Neural cell (in vitro differentiated cells): ENCODE results near the gene KRT82. TPM values are rescaled to one million over a fixed set of nuclear protein-coding genes. Genes with fewer than 3 reads are reported as not detected.

ENCODE experiments used
- H2AFZ ChIP-seq: fragments of 200-600, 300-800 bp; sonication (generic), shearing (Covaris generic); 2 replicates; pipeline ENCODE4 v1.6.0; 2014; ENCODE audit warnings: low read depth, mild to moderate bottlenecking, antibody characterized with exemption, low read length, moderate library complexity
- H3F3A ChIP-seq: fragments of 200-600 bp; shearing (Covaris generic); 2 replicates; pipeline ENCODE4 v1.6.1; 2016; ENCODE audit warnings: mild to moderate bottlenecking, moderate library complexity, mixed read lengths, antibody characterized with exemption, low read length; ENCODE audit not compliant: insufficient read depth, poor library complexity, severe bottlenecking
- H3K27ac ChIP-seq: fragments of 200-600, 300-800 bp; sonication (generic), shearing (Covaris generic); 2 replicates; pipeline ENCODE4 v1.5.1; 2014; ENCODE audit warnings: mild to moderate bottlenecking, low read length, moderate library complexity
- H3K27me3 ChIP-seq: fragments of 300-800, 200-600 bp; sonication (generic), shearing (Covaris generic); 2 replicates; pipeline ENCODE4 v1.6.0; 2014; ENCODE audit warnings: mild to moderate bottlenecking, low read depth, low read length, moderate library complexity; ENCODE audit not compliant: insufficient read depth
- H3K36me3 ChIP-seq: fragments of 300-800, 200-600 bp; sonication (generic), shearing (Covaris generic); 2 replicates; pipeline ENCODE4 v1.5.1; 2014; ENCODE audit warnings: mild to moderate bottlenecking, antibody characterized with exemption, low read length, moderate library complexity; ENCODE audit not compliant: insufficient read depth
- H3K4me2 ChIP-seq: fragments of 300-800, 200-600 bp; sonication (generic), shearing (Covaris generic); 2 replicates; pipeline ENCODE4 v1.6.0; 2014; ENCODE audit warnings: mild to moderate bottlenecking, low read length
- H3K4me3 ChIP-seq: fragments of 300-800, 200-600 bp; sonication (generic), shearing (Covaris generic); 2 replicates; pipeline ENCODE4 v1.5.1; 2014; ENCODE audit warnings: mild to moderate bottlenecking, low read length, moderate library complexity
- H3K79me2 ChIP-seq: fragments of 200-600 bp; shearing (Covaris generic); replicated peaks from 2 replicates; pipeline ENCODE4 v1.6.0; 2014; ENCODE audit warnings: mild to moderate bottlenecking, low read length, moderate library complexity; ENCODE audit not compliant: insufficient read depth
- H3K9ac ChIP-seq: fragments of 300-800, 200-600 bp; sonication (generic), shearing (Covaris generic); 2 replicates; pipeline ENCODE4 v1.6.1; 2016; ENCODE audit warnings: mild to moderate bottlenecking, low read length, mixed read lengths
- H3K9me2 ChIP-seq: fragments of 200-600 bp; shearing (Covaris generic); 2 replicates; pipeline ENCODE4 v1.6.1; 2016; ENCODE audit warnings: mild to moderate bottlenecking, low read length, mixed read lengths; ENCODE audit not compliant: insufficient read depth
- H3K9me3 ChIP-seq: fragments of 200-600, 300-800 bp; sonication (generic), shearing (Covaris generic); 2 replicates; pipeline ENCODE4 v1.6.1; 2016; ENCODE audit warnings: mild to moderate bottlenecking, mixed run types, low read length, moderate library complexity, mixed read lengths
- H4K20me1 ChIP-seq: fragments of 200-600 bp; shearing (Covaris generic); 2 replicates; pipeline ENCODE4 v1.6.1; 2016; ENCODE audit warnings: mild to moderate bottlenecking, mixed run types; ENCODE audit not compliant: insufficient read depth
- EP300 ChIP-seq: fragments of 450-650 bp; conservative IDR thresholded peaks from 2 replicates; pipeline ENCODE4 v1.6.1; 2014; ENCODE audit warnings: antibody characterized with exemption, mild to moderate bottlenecking, moderate library complexity; ENCODE audit not compliant: poor library complexity, severe bottlenecking
- EZH2 ChIP-seq: fragments of 200-600, 300-800 bp; shearing (Covaris generic), sonication (generic); IDR thresholded peaks from 2 replicates; pipeline ENCODE4 v1.6.1; 2014; ENCODE audit warnings: antibody characterized with exemption, low read length, borderline replicate concordance, mild to moderate bottlenecking; ENCODE audit not compliant: insufficient read depth, poor library complexity, severe bottlenecking
- MXI1 ChIP-seq: fragments of 450-650 bp; conservative IDR thresholded peaks from 2 replicates; pipeline ENCODE4 v1.6.1; 2014; ENCODE audit warnings: antibody characterized with exemption, mild to moderate bottlenecking; ENCODE audit not compliant: poor library complexity, severe bottlenecking
- POLR2AphosphoS5 ChIP-seq: IDR thresholded peaks from 2 replicates; pipeline ENCODE4 v1.6.1; 2012
- RAD21 ChIP-seq: fragments of 450-650 bp; conservative IDR thresholded peaks from 2 replicates; pipeline ENCODE4 v1.6.1; 2014; ENCODE audit warnings: antibody characterized with exemption, mild to moderate bottlenecking, moderate library complexity
- SMC3 ChIP-seq: fragments of 450-650 bp; conservative IDR thresholded peaks from 2 replicates; pipeline ENCODE4 v1.6.1; 2014; ENCODE audit warnings: antibody characterized with exemption, mild to moderate bottlenecking, moderate library complexity; ENCODE audit not compliant: poor library complexity
- TAF1 ChIP-seq: IDR thresholded peaks from 2 replicates; pipeline ENCODE4 v1.6.1; 2012; ENCODE audit warnings: low read depth
- polyA plus RNA-seq: library from polyadenylated mRNA; depleted of rRNA; stranded (reverse); fragments of >200 nt; gene quantifications from 2 replicates; pipeline ENCODE4 v1.2.3, GENCODE V29; 2014
- TF ChIP-seq, protein P1 (sequence below): fragments of 450-650 bp; IDR thresholded peaks from 2 replicates; pipeline ENCODE4 v1.5.1; 2014; ENCODE audit warnings: antibody characterized with exemption, mild to moderate bottlenecking, moderate library complexity; ENCODE audit not compliant: poor library complexity, severe bottlenecking
- TF ChIP-seq, protein P2 (sequence below): IDR thresholded peaks from 2 replicates; pipeline ENCODE4 v1.6.1; 2012; ENCODE audit warnings: borderline replicate concordance

Gene KRT82
- polyA plus RNA-seq, 1 donor from 2014 or later: not detected

DNA sequence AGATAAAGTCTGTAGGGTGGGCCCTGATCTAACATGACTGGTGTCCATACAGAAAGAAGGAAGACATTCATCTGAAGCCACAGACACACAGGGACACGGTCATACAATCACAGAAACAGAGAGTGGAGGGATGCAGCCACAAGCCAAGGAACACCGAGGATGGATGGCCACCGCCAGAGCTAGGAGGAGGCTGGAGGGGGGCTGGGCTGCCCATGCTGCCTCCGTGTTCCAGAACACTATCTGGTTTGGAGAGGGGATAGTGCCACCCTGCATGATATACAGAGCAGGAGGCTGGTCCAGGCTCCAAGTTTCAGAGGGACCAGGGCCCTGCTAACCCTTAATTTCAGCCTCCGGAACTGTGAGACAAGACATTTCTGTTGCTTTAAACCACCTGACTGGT lies 19.3 kb upstream of the KRT82 start:
- no peaks in the 10 kb centered on the region for H3F3A ChIP-seq
- no peak overlapping the region for H3K4me2 ChIP-seq
- no peaks in the 10 kb centered on the region for H3K79me2 ChIP-seq
- TF ChIP-seq TAF1 (no peak), SMC3 (no peak), MXI1 (no peak), RAD21 (no peak), EZH2 (no peak), POLR2AphosphoS5 (no peak), EP300 (no peak)
- TF ChIP-seq, protein P1, sequence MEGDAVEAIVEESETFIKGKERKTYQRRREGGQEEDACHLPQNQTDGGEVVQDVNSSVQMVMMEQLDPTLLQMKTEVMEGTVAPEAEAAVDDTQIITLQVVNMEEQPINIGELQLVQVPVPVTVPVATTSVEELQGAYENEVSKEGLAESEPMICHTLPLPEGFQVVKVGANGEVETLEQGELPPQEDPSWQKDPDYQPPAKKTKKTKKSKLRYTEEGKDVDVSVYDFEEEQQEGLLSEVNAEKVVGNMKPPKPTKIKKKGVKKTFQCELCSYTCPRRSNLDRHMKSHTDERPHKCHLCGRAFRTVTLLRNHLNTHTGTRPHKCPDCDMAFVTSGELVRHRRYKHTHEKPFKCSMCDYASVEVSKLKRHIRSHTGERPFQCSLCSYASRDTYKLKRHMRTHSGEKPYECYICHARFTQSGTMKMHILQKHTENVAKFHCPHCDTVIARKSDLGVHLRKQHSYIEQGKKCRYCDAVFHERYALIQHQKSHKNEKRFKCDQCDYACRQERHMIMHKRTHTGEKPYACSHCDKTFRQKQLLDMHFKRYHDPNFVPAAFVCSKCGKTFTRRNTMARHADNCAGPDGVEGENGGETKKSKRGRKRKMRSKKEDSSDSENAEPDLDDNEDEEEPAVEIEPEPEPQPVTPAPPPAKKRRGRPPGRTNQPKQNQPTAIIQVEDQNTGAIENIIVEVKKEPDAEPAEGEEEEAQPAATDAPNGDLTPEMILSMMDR: no peak
- TF ChIP-seq, protein P2, sequence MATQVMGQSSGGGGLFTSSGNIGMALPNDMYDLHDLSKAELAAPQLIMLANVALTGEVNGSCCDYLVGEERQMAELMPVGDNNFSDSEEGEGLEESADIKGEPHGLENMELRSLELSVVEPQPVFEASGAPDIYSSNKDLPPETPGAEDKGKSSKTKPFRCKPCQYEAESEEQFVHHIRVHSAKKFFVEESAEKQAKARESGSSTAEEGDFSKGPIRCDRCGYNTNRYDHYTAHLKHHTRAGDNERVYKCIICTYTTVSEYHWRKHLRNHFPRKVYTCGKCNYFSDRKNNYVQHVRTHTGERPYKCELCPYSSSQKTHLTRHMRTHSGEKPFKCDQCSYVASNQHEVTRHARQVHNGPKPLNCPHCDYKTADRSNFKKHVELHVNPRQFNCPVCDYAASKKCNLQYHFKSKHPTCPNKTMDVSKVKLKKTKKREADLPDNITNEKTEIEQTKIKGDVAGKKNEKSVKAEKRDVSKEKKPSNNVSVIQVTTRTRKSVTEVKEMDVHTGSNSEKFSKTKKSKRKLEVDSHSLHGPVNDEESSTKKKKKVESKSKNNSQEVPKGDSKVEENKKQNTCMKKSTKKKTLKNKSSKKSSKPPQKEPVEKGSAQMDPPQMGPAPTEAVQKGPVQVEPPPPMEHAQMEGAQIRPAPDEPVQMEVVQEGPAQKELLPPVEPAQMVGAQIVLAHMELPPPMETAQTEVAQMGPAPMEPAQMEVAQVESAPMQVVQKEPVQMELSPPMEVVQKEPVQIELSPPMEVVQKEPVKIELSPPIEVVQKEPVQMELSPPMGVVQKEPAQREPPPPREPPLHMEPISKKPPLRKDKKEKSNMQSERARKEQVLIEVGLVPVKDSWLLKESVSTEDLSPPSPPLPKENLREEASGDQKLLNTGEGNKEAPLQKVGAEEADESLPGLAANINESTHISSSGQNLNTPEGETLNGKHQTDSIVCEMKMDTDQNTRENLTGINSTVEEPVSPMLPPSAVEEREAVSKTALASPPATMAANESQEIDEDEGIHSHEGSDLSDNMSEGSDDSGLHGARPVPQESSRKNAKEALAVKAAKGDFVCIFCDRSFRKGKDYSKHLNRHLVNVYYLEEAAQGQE: no peak
- no peaks in the 10 kb centered on the region for H3K36me3 ChIP-seq
- no peaks in the 10 kb centered on the region for H3K27me3 ChIP-seq
- no peak overlapping the region for H3K27ac ChIP-seq
- no peaks in the 10 kb centered on the region for H3K9me2 ChIP-seq
- no peaks in the 10 kb centered on the region for H4K20me1 ChIP-seq
- no peak overlapping the region for H3K9ac ChIP-seq
- no peaks in the 10 kb centered on the region for H3K9me3 ChIP-seq
- H2AFZ ChIP-seq: no peak overlapping the region
- H3K4me3 ChIP-seq: no peak overlapping the region

DNA sequence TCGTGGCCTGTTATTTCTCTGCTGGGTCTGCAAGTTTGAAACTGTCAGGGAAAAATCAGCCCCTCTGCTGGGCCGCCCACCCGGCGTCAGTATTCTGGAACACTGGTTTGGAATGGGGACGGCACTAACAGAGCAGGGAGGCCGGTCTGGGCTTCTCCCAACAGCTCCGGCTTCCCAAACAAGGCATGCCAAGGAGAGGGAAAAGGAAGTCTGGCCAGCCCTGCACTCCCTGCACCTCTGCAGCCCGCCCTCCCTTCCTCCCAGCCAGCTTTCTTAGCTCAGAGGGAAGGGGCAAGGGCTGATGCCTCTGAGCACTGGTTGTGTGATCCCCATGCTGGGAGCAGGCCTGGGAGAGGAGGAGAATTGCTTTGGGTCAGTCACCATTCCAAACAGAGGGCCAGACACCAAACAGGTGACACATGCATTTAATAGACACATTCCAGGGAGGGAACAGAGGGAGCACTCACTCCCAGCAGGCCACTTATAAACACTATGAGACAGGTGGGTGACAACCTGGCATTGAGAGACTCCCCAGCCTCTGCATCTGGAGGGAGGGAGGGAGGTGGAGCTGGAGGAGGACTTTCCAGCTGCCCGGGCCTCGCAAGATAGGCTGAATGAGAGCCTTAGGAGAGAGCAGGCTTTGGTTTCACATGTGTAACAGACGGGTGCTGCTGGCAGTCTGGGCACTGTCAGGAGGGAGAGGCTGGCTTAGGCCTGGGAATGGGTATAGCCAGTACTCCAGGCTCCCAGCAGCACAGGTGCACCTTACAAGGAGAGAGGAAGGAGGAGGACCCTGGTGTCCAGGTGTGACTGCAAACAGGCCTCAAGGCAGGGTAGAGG lies 17.7 kb upstream of the KRT82 start:
- TF ChIP-seq RAD21: no peak
- TF ChIP-seq, protein P2: no peak
- no peak for TF ChIP-seq POLR2AphosphoS5
- TF ChIP-seq MXI1: no peak
- TF ChIP-seq TAF1: no peak
- TF ChIP-seq, protein P1: no peak
- TF ChIP-seq EP300: no peak
- no peak for TF ChIP-seq SMC3
- no peak for TF ChIP-seq EZH2
- no peak overlapping the region for H2AFZ ChIP-seq

More for the DNA sequence above, 17.7 kb upstream of the KRT82 start:
- Histone ChIP-seq H3K9ac (no peak overlapping the region), H3K9me2 (no peaks in the 10 kb centered on the region), H3K27ac (no peak overlapping the region), H4K20me1 (no peaks in the 10 kb centered on the region), H3K4me3 (no peak overlapping the region), H3K4me2 (no peak overlapping the region), H3F3A (no peaks in the 10 kb centered on the region), H3K27me3 (no peaks in the 10 kb centered on the region), H3K9me3 (no peaks in the 10 kb centered on the region), H3K79me2 (no peaks in the 10 kb centered on the region), H3K36me3 (no peaks in the 10 kb centered on the region)
